T follicular helper cell (primary cell): ENCODE data around the gene KIAA1671.
A peak's percentile ranks its signal among the peaks of the same experiment; 100 is the strongest.
"Not testable (repeated sequence)": the region's sequence is repeated elsewhere in the genome, so short reads cannot be mapped to it uniquely, and the experiment has no call there.

Experiments used
- DNase-seq: peaks from one replicate; pipeline ENCODE4 v3.0.0-alpha.2; 2020; ENCODE audit warnings: low read depth

KIAA1671 gene

GRCh38 chr22:25235547-25236290, 283.2 kb downstream of the KIAA1671 start:
- DNase-seq: peak; percentile 20

GRCh38 chr22:25236417-25236816, 283.9 kb downstream of the KIAA1671 start:
- no peak for DNase-seq

GRCh38 chr22:25237503-25237902, 285.0 kb downstream of the KIAA1671 start:
- no peak for DNase-seq

GRCh38 chr22:25238058-25238457, 285.5 kb downstream of the KIAA1671 start:
- DNase-seq: not testable (repeated sequence)
